ENCODE results near the gene ANKRD2.
A peak's percentile ranks its signal among the peaks of the same experiment; 100 is the strongest.
"Not testable (repeated sequence)": the region's sequence is repeated elsewhere in the genome, so short reads cannot be mapped to it uniquely, and the experiment has no call there.

ANKRD2 gene, protein sequence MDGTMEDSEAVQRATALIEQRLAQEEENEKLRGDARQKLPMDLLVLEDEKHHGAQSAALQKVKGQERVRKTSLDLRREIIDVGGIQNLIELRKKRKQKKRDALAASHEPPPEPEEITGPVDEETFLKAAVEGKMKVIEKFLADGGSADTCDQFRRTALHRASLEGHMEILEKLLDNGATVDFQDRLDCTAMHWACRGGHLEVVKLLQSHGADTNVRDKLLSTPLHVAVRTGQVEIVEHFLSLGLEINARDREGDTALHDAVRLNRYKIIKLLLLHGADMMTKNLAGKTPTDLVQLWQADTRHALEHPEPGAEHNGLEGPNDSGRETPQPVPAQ

DNA sequence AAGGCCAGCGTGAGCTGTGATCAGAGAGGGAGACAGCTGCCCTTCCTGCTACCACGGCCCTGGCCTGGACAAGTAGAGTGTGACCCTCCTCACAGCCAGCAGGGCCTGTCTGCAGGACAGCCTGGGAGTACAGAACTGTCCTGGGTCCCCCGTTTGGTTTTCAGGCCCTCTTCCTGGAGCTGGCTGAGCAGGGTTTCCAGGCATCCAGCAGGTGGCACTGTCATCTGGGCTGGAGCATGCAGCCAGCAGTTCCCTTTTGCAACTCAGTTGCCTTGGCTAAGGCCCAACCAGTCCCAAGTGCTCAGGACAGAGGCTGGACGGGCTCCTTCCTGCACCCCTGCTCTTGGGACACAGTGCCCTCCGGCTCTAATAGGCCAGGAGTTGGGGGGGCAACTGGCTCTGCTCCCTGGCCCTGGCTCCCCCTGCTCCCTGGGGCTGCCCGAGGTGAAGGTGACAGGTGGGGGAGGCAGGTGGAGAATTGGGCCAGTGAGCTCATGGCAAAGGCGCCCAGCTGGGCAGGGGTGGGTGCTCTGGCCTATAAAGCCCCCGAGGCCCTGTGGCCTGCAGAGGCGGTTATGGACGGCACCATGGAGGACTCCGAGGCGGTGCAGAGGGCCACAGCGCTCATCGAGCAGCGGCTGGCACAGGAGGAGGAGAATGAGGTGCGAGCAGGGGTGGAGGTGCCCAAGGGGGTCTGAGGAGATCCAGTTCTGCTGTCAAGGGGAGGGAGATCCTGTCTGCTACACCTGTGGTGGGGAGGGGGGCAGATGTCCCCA, at the start of gene ANKRD2:
ANKRD2 (plus strand) TSS at position 566 of the 776 bp plus-strand sequence; CDS start at position 576, 10 bp downstream.
- peak; percentile 87 for DNase-seq (ENCODE audit: low spot score)

DNA sequence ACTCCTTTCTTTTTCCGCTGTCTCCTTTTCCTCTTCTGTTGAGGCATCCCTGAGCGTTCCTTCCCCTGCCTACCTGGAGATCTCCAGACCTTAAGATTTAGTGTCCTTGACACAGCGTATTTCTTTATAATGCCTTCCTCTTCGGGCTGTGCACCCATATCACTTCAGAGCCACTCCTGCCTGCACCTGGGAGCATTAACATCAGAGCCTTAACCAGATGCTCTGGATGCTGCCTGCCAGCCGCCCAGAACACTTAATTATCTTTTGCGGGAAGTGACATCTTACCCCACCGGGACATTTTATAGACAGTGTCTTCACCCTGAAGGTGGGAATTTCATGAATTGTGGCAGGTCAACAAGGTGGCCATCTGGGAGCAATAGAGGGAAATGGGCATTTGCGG, 49.6 kb upstream of the ANKRD2 start:
- no peak for DNase-seq (ENCODE audit: low spot score)

DNA sequence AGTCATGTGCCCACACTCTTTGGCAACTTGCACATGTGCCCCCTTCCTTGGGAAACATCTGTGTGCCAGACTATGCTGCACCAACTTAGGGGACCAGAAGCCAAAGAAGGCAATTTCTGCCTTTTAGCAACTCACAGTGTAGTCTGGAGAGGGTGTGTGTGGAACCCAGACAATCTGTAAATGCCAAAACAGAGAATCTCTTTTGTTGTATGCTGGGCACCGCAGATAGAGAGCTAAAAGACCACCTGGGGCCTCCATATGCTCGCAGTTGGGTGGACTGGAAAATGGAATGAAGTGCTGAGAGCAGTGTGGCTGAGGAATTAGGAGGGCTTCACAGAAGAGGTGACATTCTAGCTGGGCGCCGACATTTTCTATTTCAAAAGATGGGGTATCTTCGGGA, 47.5 kb upstream of the ANKRD2 start:
- DNase-seq (ENCODE audit: low spot score) = no peak

DNA sequence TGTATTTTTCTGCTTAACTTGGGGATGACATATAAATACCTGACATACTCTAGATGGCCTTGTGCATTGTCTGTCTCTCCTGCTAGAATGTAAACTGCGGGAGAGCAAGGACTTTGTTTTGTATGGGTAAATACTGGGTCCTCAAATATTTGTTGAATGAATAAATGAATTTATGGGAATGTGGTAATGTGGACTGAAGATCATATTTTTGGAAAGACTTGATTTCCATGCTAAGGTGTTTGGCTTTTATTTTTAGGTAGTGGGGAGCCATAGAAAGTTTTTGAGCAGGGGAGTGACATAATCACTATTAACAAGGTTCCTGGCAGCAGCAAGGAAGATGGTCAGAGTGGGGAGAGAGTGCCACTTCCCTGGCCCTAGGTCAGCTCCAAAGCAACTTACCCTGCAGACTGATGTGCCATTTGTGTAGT, 46.9 kb upstream of the ANKRD2 start:
- no peak for DNase-seq (ENCODE audit: low spot score)

DNA sequence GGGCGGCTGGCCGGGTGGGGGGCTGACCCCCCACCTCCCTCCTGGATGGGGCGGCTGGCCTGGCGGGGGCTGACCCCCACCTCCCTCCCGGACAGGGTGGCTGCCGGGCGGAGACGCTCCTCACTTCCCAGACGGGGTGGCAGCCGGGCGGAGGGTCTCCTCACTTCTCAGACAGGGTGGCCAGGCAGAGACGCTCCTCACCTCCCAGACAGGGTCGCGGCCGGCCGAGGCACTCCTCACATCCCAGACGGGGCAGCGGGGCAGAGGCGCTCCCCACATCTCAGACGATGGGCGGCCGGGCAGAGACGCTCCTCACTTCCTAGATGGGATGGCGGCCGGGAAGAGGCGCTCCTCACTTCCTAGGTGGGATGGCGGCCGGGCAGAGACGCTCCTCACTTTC, 43.7 kb upstream of the ANKRD2 start:
- not testable (repeated sequence) for DNase-seq (ENCODE audit: low spot score)

DNA sequence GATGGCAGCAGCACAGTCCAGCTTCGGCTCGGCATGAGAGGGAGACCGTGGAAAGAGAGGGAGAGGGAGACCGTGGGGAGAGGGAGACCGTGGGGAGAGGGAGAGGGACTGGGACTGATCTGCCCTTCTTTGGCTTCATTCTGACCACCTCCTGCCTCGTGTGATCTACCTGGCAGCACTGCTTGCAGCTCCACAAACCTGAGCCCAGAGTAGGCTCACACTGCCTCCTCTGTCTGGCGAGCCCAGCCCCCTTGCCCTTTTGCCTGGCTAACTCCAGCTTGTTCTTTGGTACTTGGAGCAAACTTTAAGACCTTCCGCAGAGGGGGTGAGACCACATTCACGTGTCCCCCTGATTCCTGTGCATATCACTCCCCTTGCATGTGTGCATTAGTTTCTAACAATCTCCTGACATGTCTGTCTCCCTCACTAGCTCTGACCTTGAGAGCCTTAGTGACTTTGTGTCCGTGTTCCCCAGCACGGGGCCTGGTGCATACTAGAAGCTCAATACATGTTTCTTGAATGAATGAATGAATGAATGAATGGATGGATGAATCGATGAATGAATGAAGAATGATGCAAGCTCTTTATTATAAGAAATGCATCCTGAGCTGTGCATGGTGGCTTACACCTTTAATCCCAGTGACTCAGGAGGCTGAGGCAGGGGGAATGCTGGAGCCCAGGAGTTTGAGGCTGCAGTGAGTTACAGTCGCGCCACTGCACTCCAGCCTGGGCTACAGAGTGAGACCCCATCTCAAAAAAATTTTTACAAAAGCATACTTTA, 42.7 kb upstream of the ANKRD2 start:
- no peak for DNase-seq (ENCODE audit: low spot score)

DNA sequence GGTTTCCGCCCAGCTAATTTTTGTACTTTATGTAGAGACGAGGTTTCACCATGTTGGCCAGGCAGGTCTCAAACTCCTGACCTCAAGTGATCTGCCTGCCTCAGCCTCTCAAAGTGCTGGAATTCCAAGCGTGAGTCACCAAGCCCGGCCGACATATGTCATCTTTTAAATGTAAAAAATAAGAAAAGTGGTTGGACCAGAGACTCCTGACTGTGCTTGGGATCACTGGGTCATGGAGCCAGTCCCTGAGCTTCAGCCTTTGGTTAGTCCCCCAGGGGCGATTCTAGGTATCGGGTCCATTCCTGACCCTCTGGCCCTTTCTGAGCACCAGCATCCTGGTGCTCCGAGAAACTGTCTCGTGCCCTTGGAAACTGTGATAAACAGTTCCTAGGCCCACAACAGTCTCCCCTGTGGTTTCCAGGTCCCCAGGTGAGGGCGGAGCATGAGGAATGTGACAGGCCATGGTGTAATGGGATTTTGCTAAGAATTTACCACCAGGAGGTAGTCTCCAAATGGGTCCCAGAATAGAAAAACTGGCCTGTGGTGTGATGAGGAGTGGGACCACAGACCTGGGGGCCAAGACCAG, 41.1 kb upstream of the ANKRD2 start:
- peak; percentile 76 for DNase-seq (ENCODE audit: low spot score)

DNA sequence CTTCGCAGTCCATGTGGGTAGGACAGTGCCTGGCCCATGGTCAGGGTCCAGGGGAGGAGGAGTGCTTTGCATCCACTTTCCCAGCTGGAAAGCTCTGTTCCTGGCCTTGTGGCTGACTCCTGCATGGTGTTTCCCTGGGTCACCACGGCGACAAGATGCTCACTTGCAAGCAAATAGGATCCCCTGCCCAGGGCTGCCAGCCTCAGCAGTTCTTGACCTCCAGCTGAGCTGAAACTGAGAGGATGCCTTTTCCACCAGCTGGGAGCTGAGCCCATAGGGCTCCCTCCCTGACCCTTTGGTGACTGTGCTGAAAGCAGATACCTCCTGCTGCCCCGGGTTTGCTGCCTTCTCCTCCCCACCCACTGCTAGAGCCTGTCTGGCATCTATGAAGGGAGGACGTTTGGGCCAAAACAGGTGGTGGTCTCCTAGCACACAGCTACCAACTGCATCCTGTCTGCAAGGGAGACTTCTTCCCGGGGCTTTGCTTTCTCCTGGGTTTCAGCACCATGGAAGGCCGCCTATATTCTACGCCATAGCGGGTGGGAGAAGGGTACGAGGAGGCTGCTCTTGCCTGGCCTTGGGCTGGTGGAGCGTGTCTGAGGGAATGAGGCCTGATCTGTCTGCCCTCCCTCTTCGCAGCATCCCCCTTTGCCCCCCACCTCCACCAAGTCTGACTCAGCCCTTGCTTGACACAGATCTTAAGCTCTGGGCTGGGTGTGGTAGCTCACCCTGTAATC, 39.5 kb upstream of the ANKRD2 start:
- DNase-seq (ENCODE audit: low spot score) = peak; percentile 68

DNA sequence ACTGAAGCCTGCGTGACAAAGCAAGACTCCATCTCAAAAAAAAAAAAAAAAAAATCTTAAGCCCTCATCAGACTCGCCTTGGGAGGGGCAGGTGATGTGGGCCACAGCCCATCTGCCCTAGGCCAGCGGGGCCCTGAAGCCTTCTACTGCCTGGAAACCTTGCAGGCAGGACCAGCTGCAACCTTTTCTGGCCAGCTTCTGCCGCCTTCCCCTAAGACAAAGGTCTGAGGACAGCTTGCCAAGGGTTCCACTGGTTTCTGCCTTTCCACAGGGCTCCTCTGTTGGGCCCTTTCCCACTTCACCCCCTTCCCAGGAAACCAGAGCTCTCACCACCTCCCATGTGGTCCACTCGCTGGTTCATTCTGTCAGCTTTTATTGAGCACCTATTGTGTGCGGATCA, 38.7 kb upstream of the ANKRD2 start:
- DNase-seq (ENCODE audit: low spot score) = no peak

DNA sequence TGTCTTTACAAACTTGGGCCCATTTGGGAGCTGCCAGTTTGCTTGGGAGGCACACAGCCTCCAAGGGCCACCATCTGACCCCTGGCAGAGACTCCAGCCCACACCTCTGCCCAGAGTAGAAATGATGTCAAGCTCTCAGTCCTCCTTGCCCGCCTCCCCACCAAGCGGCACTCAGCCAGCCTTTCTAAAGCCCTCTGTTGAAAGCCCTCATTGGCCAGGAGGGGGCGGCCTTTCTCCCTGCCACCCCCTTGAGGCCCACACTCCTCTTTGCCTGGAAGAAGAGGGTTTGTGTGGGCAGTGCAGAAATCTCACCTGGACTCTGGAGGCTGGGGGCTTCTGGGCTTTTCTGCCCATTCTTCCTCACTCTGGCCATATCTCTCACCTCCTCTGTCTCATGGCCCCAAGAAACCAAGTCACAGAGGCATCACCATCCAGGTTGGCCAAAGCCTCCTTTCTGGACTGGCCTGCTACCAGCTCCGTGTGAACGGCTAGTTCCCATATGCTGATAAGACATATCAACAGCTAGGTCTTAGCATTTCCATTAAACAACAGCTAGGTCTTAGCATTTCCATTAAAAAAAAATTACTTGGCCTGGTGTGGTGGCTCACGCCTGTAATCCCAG, 37.7 kb upstream of the ANKRD2 start:
- DNase-seq (ENCODE audit: low spot score) = no peak

DNA sequence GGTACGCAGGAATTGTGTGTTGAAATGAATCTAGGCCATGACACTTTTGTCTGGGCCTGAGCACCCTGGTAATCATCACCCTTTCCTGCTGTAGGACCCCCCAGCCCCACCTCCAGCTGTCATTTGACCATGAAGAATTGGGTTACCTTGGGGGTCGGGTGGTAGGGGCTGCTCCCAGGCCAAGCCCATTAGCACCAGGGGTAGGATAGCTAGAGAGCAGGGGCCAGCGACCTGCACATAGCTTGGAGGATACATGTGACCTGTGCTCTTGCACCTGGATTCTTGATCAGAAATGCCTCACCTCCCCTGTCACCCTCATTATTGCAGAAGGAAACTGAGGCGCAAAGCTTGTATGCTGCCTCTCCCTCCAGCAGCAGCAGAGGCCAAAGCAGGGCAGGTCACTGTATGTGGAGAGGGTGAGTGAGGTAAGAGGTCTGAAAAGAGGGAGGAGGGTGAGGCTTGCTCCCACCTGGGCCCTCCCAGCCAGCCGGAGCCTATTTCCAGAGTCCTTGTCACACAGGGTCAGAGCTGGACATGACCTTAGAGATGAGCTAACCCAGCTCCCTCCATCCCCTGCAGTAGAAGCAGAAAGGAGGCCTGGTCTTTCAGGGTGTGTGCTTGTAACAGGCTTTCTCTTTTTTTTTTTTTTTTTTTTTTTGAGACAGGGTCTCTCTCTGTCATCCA, 35.3 kb upstream of the ANKRD2 start:
- no peak for DNase-seq (ENCODE audit: low spot score)

DNA sequence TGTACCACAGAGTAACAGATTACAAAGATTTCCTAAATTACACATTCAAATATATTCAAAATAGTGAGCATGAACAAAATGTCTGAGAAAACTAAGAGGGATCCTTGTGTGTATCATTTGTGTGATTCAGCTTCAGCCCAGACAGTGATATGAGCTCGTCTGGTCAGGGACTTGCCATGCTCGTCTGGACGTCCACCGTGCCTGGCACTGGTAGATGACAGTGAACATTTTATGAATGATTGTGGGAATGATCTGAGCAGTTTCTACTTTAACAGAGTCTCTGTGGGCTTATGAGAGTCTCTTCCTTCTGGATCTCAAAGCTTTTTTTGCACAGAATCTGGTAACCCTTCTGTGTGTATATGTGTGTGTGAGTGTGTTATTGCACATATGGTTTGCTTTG, 34.2 kb upstream of the ANKRD2 start:
- peak; percentile 88 for DNase-seq (ENCODE audit: low spot score)

DNA sequence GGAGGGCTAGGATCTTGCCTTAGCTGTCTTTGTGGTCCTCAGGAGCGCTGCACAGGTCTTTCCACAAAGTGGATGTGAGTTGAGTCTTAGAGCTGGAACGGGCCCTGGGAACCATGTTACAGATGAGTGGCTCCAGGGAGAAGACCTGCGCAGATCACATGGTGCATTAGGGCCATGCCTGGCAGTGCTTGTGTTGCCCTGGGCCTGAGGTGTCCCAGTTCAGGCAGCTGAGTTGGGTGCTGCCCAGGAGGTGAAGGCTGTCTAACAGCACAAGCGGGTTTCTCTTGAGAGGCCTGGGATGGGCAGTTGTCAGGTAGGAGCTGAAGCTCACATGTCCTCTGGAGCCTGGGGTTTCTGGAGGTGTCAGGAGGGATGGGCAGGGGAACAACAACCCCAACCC, 33.7 kb upstream of the ANKRD2 start:
- peak; percentile 72 for DNase-seq (ENCODE audit: low spot score)

DNA sequence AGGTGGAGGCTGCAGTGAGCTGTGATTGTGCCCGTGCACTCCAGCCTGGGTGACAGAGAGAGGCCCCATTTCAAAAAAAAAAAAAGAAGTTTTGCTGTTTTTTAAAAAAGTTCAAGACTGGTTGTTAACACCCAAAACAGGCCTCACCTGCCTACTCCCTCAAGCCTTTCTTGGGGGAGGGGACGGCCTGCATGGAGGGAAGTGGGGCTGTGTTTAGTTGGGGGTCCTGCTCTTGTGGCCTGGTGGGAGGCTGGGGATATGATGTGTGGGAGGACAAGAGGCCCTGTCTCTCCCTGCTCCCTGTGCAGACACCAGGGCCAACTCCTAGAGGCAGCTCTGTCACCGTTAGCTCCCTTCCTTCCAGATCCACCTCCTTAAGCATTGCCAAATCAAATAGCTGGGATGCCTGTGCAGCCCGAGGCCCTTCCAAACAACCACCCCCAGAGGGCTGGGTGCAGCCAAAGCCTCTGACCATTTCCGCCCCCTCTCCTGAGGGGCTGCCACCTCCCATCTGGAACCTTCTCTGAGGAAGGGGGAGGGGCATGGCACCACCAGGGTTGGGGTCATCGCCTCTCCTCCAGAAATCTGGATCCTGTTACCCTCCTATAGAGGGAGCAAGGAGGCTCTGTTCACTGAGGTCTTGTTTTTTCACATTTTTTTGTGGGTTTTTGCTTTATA, 32.9 kb upstream of the ANKRD2 start:
- DNase-seq (ENCODE audit: low spot score) = no peak

DNA sequence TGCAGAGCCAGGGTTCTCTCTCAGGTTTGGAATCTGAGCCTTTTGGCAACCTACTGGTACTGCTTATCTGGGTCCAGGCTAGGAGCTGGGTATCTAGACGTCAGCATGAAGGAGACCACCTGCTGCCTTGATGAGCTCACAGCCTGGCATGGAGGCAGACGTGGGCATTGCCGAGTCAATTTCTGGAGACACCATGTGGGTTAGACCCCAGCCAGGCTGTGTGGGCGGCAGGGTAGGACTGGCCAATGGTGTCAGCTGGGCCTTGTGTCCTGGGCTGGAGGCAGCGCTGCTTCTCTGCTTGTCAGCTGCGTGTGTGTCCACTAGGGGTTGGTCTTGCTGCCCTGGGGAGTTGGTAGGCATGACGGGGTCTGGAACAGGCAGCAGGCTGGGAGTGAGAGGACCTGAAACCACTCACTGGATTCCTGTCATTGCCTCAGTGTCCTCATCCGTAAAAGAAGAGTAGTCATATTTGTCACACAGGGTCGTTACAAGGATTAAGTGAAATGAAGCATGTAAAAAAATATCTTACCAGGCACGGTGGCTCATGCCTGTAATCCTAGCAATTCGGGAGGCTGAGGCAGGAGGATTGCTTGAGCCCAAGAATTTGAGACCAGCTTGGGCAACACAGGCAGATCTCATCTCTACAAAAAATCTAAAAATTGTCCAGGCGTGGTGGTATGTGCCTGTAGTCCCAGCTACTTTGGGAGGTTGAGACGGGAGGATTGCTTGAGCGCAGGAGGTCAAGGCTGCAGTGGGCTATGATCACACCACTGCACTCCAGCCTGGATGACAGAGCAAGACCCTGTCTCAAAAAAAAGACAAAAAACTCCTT, 31.7 kb upstream of the ANKRD2 start:
- peak; percentile 72 for DNase-seq (ENCODE audit: low spot score)

DNA sequence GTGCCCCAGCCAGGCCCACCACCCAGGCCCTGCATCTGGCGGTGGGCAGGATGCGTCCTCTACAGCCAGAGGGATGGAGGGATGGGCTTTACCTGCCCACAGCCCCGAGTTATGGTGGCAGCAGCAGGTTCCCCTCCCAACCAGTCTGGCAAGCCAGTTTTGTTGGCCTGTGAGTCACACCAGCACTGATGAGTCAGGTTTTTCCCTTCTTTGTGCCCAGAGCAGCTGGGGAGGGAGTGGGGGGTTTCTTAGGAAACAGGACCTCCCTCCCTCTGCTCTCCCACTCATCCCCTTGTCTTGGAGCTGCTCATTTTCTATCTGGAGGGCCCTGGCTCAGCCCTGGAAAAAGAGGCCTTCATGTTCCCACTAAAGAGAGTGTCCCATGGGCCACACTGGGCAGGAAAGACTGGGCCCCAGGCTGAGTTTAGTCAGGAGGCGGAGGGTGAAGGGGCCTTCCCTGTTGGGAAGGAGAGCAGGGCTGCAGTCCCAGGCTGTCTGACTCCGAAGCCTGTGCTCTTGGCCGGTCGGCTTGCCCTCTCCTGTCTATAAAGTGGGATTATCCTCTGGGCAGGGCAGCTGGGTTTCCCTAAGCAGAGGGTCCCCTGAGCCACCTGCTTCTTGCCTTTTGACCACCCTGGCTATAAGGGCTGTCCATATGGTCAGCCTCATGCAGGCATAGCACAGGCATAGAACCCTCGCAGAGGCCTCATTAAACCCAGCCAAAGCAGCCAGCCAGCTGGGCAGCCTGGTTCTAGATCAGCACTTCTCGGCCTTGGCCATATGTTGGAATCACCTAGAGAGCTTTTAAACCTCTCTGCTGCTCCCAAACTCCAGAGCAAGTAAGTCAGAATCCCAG, 30.2 kb upstream of the ANKRD2 start:
- peak; percentile 90 for DNase-seq (ENCODE audit: low spot score)

DNA sequence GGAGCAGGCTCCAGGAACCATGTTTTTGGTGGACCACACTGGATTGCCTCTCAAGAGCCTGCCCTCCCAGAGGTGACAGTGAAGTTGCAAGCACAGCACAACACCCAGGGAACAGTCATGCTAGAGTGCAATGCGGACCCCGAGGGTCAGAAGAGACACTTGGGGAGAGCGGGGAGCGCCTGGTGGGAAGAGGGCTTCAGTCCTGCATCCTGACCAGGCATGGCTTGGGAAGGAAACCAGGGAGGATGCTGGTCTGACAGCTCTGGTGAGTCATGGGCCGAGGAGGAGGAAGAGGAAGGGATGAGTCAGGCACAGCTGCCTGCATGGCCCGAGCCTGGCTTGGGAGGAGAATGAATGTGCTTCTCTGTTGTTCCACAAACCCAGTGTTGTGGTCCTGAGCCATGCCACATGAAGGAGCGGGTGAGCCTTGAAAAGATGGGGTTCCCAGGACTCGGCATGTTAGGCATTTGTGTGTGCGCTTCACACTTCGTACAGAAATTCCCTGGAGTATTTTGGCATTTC, 29.5 kb upstream of the ANKRD2 start:
- peak; percentile 92 for DNase-seq (ENCODE audit: low spot score)
